HG02642 (cell line): ENCODE results near the gene PALM3.
A peak's percentile ranks its signal among the peaks of the same experiment; 100 is the strongest.

Experiments used
- ATAC-seq: cut with Tn5 transposase; IDR thresholded peaks from one replicate; pipeline ENCODE4 v1.9.1; 2021; ENCODE audit warnings: mild to moderate bottlenecking; ENCODE audit not compliant: unreplicated experiment, poor library complexity

The PALM3 gene

GRCh38 chr19:14061751-14062557 lies at the start of gene PALM3:
PALM3 (minus strand) TSS chr19:14062076; CDS start chr19:14061980, 96 bp downstream.
- no peak for ATAC-seq

GRCh38 chr19:14111486-14111885 lies 49.6 kb upstream of the PALM3 start:
- no peak for ATAC-seq

- ATAC-seq = no peak
Observed at GRCh38 chr19:14110650-14111049, 48.8 kb upstream of the PALM3 start.

- ATAC-seq = no peak
Observed at GRCh38 chr19:14107581-14108461, 45.9 kb upstream of the PALM3 start.

GRCh38 chr19:14106840-14107239 lies 45.0 kb upstream of the PALM3 start:
- ATAC-seq = no peak

- ATAC-seq = no peak
Observed at GRCh38 chr19:14105680-14106079, 43.8 kb upstream of the PALM3 start.

- ATAC-seq = no peak
Observed at GRCh38 chr19:14103310-14103709, 41.4 kb upstream of the PALM3 start.

- no peak for ATAC-seq
Observed at GRCh38 chr19:14102756-14103155, 40.9 kb upstream of the PALM3 start.

- no peak for ATAC-seq
Observed at GRCh38 chr19:14102102-14102696, 40.3 kb upstream of the PALM3 start.

- no peak for ATAC-seq
Observed at GRCh38 chr19:14101003-14101545, 39.2 kb upstream of the PALM3 start.

- no peak for ATAC-seq
Observed at GRCh38 chr19:14097532-14098151, 35.8 kb upstream of the PALM3 start.

GRCh38 chr19:14096272-14096992 lies 34.6 kb upstream of the PALM3 start:
- ATAC-seq = no peak

GRCh38 chr19:14094854-14095253 lies 33.0 kb upstream of the PALM3 start:
- no peak for ATAC-seq

- no peak for ATAC-seq
Observed at GRCh38 chr19:14093117-14093823, 31.4 kb upstream of the PALM3 start.

- ATAC-seq = peak; percentile 6
Observed at GRCh38 chr19:14091813-14092462, 30.1 kb upstream of the PALM3 start.

GRCh38 chr19:14091081-14091812 lies 29.4 kb upstream of the PALM3 start:
- peak; percentile 65 for ATAC-seq

- peak; percentile 49 for ATAC-seq
Observed at GRCh38 chr19:14090509-14091080, 28.7 kb upstream of the PALM3 start, which contains the start of gene SAMD1. SAMD1 (minus strand) TSS chr19:14090751.
